HEK293T (cell line): ENCODE data around the gene SLC25A30.

ENCODE experiments used
- CTCF ChIA-PET: fragments of 350-600 bp; formaldehyde crosslinking; extraction: SDS; loops from one replicate; lab custom pipeline; 2021; ENCODE audit warnings: antibody characterized with exemption, inconsistent platforms; lab: Yijun Ruan, JAX
- POLR2A ChIA-PET: fragments of 350-600 bp; formaldehyde crosslinking; extraction: SDS; loops from one replicate; lab custom pipeline; 2020; ENCODE audit warnings: antibody characterized with exemption, inconsistent platforms; lab: Yijun Ruan, JAX
- DNase-seq: peaks from one replicate; pipeline ENCODE4 v3.0.0; 2012; ENCODE audit warnings: mixed read lengths; ENCODE audit errors: extremely low spot score
- ARNT ChIP-seq: fragments of 450-650 bp; IDR thresholded peaks from 2 replicates; pipeline ENCODE4 v1.6.1; 2017; ENCODE audit warnings: mild to moderate bottlenecking
- BHLHE40 ChIP-seq: fragments of 450-650 bp; IDR thresholded peaks from 2 replicates; pipeline ENCODE4 v1.6.1; 2016; ENCODE audit warnings: mild to moderate bottlenecking, moderate library complexity, borderline replicate concordance
- CTBP1 ChIP-seq: fragments of 450-650 bp; IDR thresholded peaks from 2 replicates; pipeline ENCODE4 v1.6.1; 2016; ENCODE audit warnings: borderline replicate concordance
- ELF4 ChIP-seq: fragments of 450-650 bp; IDR thresholded peaks from 2 replicates; pipeline ENCODE4 v1.6.1; 2017; ENCODE audit warnings: antibody characterized with exemption
- FOXA1 ChIP-seq: fragments of 450-650 bp; IDR thresholded peaks from 2 replicates; pipeline ENCODE4 v1.6.1; 2016; ENCODE audit warnings: mild to moderate bottlenecking
- FOXK2 ChIP-seq: fragments of 450-650 bp; IDR thresholded peaks from 2 replicates; pipeline ENCODE4 v1.6.1; 2016; ENCODE audit warnings: mild to moderate bottlenecking
- FOXM1 ChIP-seq: fragments of 450-650 bp; IDR thresholded peaks from 2 replicates; pipeline ENCODE4 v1.6.1; 2017; ENCODE audit warnings: mild to moderate bottlenecking, borderline replicate concordance
- HDGF ChIP-seq: fragments of 450-650 bp; IDR thresholded peaks from 2 replicates; pipeline ENCODE4 v1.6.1; 2017; ENCODE audit warnings: antibody characterized with exemption, borderline replicate concordance
- L3MBTL2 ChIP-seq: fragments of 450-650 bp; conservative IDR thresholded peaks from 2 replicates; pipeline ENCODE4 v1.6.1; 2016; ENCODE audit warnings: mild to moderate bottlenecking
- LEF1 ChIP-seq: fragments of 450-650 bp; IDR thresholded peaks from 2 replicates; pipeline ENCODE4 v1.6.1; 2017; ENCODE audit warnings: mild to moderate bottlenecking, borderline replicate concordance
- NFRKB ChIP-seq: fragments of 450-650 bp; IDR thresholded peaks from 2 replicates; pipeline ENCODE4 v1.6.1; 2016; ENCODE audit warnings: mild to moderate bottlenecking, moderate library complexity
- PKNOX1 ChIP-seq: fragments of 450-650 bp; IDR thresholded peaks from 2 replicates; pipeline ENCODE4 v1.6.1; 2016
- SP1 ChIP-seq: fragments of 450-650 bp; IDR thresholded peaks from 2 replicates; pipeline ENCODE4 v1.6.1; 2017
- SUZ12 ChIP-seq: fragments of 450-650 bp; IDR thresholded peaks from 2 replicates; pipeline ENCODE4 v1.6.1; 2016; ENCODE audit warnings: mild to moderate bottlenecking
- TARDBP ChIP-seq: fragments of 450-650 bp; IDR thresholded peaks from 2 replicates; pipeline ENCODE4 v1.6.1; 2016
- ZNF384 ChIP-seq: fragments of 450-650 bp; IDR thresholded peaks from 2 replicates; pipeline ENCODE4 v1.6.1; 2016

The SLC25A30 gene

GRCh38 chr13:45439781-45440462 lies 21.7 kb upstream of the SLC25A30 start:
- no peak for DNase-seq
- CTCF ChIA-PET, result interaction anchor here (0.7 kb wide), 1 partner anchor 53 kb away, joined by 5 read pairs; no protein-coding TSS in a partner anchor
- POLR2A ChIA-PET, result interaction anchor here (0.6 kb wide), 1 partner anchor 25 kb away, joined by 3 read pairs; the partner anchor contains the start of gene COG3
- TF ChIP-seq NFRKB, result no peak
- TF ChIP-seq ARNT, result no peak

GRCh38 chr13:45439008-45439407 lies 20.8 kb upstream of the SLC25A30 start:
- CTCF ChIA-PET, result no interaction called here
- TF ChIP-seq HDGF, result no peak
- TF ChIP-seq ELF4, result no peak
- no peak for TF ChIP-seq ARNT
- TF ChIP-seq NFRKB, result no peak
- TF ChIP-seq SP1, result no peak
- DNase-seq, result no peak
- POLR2A ChIA-PET, result interaction anchor here (0.6 kb wide), 1 partner anchor 26 kb away, joined by 3 read pairs; the partner anchor contains the start of gene COG3

- ChIA-PET CTCF (interaction anchor here (0.6 kb wide), 1 partner anchor 349 kb away, joined by 5 read pairs; no protein-coding TSS in a partner anchor), POLR2A (no interaction called here)
- no peak for DNase-seq
- TF ChIP-seq ZNF384 (no peak), SP1 (no peak), BHLHE40 (no peak), ARNT (no peak), TARDBP (no peak), CTBP1 (no peak), LEF1 (no peak), ELF4 (no peak), SUZ12 (no peak), FOXA1 (no peak), FOXM1 (no peak), L3MBTL2 (no peak), PKNOX1 (no peak), HDGF (no peak), FOXK2 (no peak)
Measured at GRCh38 chr13:45437947-45438346, 19.8 kb upstream of the SLC25A30 start.

GRCh38 chr13:45436953-45437352 lies 18.8 kb upstream of the SLC25A30 start:
- POLR2A ChIA-PET, result no interaction called here
- no peak for DNase-seq
- TF ChIP-seq PKNOX1 (no peak), SUZ12 (no peak), ZNF384 (no peak)
- CTCF ChIA-PET, result no interaction called here

GRCh38 chr13:45436332-45436731 lies 18.2 kb upstream of the SLC25A30 start:
- TF ChIP-seq FOXK2 (no peak), FOXM1 (no peak), ZNF384 (no peak), TARDBP (no peak), ARNT (no peak), NFRKB (no peak), FOXA1 (no peak), BHLHE40 (no peak), HDGF (no peak), L3MBTL2 (no peak)
- CTCF ChIA-PET, result no interaction called here
- POLR2A ChIA-PET, result no interaction called here
- no peak for DNase-seq

GRCh38 chr13:45434556-45435371 lies 16.6 kb upstream of the SLC25A30 start:
- no peak for DNase-seq
- POLR2A ChIA-PET, result interaction anchor here (1.1 kb wide), 1 partner anchor 16 kb away, joined by 3 read pairs; the partner anchor contains the start of gene SLC25A30
- CTCF ChIA-PET, result no interaction called here
- TF ChIP-seq L3MBTL2 (no peak), ARNT (no peak), SUZ12 (no peak), FOXK2 (no peak), HDGF (no peak), BHLHE40 (no peak)

GRCh38 chr13:45433381-45433790 lies 15.2 kb upstream of the SLC25A30 start:
- DNase-seq, result no peak
- no peak for TF ChIP-seq BHLHE40
- TF ChIP-seq FOXK2, result no peak
- no peak for TF ChIP-seq SUZ12
- no peak for TF ChIP-seq FOXA1
- no peak for TF ChIP-seq L3MBTL2
- no peak for TF ChIP-seq NFRKB
- no peak for TF ChIP-seq CTBP1
- no peak for TF ChIP-seq ELF4
- CTCF ChIA-PET, result no interaction called here
- POLR2A ChIA-PET, result no interaction called here
